Right lobe of liver (tissue), 4 donors: ENCODE data around the gene HSPA14.

ENCODE experiments used
- POLR2A ChIP-seq: fragments of 450-650 bp; IDR thresholded peaks from one replicate; pipeline ENCODE4 v1.6.1; 2017; ENCODE audit warnings: antibody characterized with exemption, mild to moderate bottlenecking
- TF ChIP-seq, protein P1 (sequence below), 4 donors: fragments of 200-600 bp in 3 of 4; fragments of 450-650 bp in 1 of 4; IDR thresholded peaks; one replicate each; pipeline versions ENCODE4 v1.5.1 to v1.8.0; 2016 to 2022; ENCODE audit warnings: antibody characterized with exemption in 4 of 4, mild to moderate bottlenecking in 2 of 4
- donor health status: DM: no; HTN: no; CAD: no.
- donor health status: DM: no; HTN: no; CAD: no.
- donor health status: DM: no; HTN: yes; CAD: no.

DNA sequence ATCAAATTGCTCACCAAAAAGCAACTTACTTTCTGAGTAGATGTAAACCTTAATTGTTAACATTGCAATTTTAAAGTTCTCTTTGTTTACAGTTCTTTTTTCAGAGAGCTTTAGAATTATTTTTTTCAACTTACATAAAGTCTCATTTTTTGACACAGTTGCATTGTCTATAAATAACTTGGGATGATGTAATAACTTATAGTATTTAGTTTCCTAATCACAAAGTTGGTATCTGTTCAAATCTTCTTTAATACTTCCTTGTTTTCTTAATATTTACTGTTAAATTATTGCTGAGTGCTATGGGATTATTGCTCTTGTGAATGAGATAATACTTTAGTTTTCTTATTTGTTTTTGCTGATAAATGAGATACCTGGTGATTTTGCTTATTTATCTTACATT, 21.7 kb downstream of the HSPA14 start:
- no peak for TF ChIP-seq POLR2A
- TF ChIP-seq, protein P1, sequence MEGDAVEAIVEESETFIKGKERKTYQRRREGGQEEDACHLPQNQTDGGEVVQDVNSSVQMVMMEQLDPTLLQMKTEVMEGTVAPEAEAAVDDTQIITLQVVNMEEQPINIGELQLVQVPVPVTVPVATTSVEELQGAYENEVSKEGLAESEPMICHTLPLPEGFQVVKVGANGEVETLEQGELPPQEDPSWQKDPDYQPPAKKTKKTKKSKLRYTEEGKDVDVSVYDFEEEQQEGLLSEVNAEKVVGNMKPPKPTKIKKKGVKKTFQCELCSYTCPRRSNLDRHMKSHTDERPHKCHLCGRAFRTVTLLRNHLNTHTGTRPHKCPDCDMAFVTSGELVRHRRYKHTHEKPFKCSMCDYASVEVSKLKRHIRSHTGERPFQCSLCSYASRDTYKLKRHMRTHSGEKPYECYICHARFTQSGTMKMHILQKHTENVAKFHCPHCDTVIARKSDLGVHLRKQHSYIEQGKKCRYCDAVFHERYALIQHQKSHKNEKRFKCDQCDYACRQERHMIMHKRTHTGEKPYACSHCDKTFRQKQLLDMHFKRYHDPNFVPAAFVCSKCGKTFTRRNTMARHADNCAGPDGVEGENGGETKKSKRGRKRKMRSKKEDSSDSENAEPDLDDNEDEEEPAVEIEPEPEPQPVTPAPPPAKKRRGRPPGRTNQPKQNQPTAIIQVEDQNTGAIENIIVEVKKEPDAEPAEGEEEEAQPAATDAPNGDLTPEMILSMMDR (IDR thresholded peaks at IDR 0.05), result no peak
